ENCODE data around the gene GGT5.
A peak's percentile ranks its signal among the peaks of the same experiment; 100 is the strongest.

- TF ChIP-seq CTCF (IDR thresholded peaks at IDR 0.05; ENCODE audit: low read length) (peak; percentile 83), EZH2 (optimal IDR thresholded peaks at IDR 0.05; ENCODE audit: low read depth, low read length) (no peak)
Measured at GRCh38 chr22:24175160-24175808, 69.6 kb downstream of the GGT5 start.

All from MM.1S (cell line).